Fibroblast of pulmonary artery (primary cell): ENCODE data around the gene DLGAP1.

Source experiments
- DNase-seq: peaks from one replicate; pipeline ENCODE4 v3.0.0-alpha.2; 2010; ENCODE audit warnings: low read depth
- H3K4me3 ChIP-seq: replicated peaks from 2 replicates; pipeline ENCODE4 v1.5.1; 2011; ENCODE audit warnings: low read depth, mild to moderate bottlenecking, control low read depth, low read length, moderate library complexity
- TF ChIP-seq, protein P1 (sequence below): IDR thresholded peaks from 2 replicates; pipeline ENCODE4 v1.5.1; 2011; ENCODE audit warnings: mild to moderate bottlenecking, control low read depth, low read length, inconsistent platforms; ENCODE audit errors: missing control alignments

DLGAP1 gene

GRCh38 chr18:3852321-3852720, 602.8 kb downstream of the DLGAP1 start:
- H3K4me3 ChIP-seq, result no peak overlapping the region
- TF ChIP-seq, protein P1, sequence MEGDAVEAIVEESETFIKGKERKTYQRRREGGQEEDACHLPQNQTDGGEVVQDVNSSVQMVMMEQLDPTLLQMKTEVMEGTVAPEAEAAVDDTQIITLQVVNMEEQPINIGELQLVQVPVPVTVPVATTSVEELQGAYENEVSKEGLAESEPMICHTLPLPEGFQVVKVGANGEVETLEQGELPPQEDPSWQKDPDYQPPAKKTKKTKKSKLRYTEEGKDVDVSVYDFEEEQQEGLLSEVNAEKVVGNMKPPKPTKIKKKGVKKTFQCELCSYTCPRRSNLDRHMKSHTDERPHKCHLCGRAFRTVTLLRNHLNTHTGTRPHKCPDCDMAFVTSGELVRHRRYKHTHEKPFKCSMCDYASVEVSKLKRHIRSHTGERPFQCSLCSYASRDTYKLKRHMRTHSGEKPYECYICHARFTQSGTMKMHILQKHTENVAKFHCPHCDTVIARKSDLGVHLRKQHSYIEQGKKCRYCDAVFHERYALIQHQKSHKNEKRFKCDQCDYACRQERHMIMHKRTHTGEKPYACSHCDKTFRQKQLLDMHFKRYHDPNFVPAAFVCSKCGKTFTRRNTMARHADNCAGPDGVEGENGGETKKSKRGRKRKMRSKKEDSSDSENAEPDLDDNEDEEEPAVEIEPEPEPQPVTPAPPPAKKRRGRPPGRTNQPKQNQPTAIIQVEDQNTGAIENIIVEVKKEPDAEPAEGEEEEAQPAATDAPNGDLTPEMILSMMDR, result no peak
- DNase-seq, result no peak

GRCh38 chr18:3851159-3851558, 603.9 kb downstream of the DLGAP1 start:
- no peak overlapping the region for H3K4me3 ChIP-seq
- TF ChIP-seq, protein P1, result no peak
- no peak for DNase-seq

- TF ChIP-seq, protein P1, result no peak
- H3K4me3 ChIP-seq, result no peak overlapping the region
- DNase-seq, result no peak
These were observed 606.8 kb downstream of the DLGAP1 start for GRCh38 chr18:3848316-3848715.

DNA sequence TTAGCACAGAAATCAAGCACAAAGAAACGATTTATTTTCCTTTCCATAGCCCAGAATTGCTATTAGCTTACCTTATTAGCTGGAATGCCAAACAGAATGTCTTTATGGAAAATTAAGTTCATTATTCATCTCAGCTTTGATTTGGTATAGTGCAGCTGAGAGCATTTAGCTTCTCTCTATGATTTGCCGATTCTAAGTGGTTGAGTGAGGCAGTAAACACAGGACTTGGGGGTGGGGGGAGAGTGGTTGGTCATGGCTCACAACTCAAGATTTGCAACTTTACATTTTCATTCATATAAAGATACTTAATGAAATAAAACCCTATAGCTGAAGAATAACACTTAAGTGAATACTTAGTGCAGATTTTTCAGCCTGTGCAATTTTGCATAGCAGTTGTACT, 609.9 kb downstream of the DLGAP1 start:
- H3K4me3 ChIP-seq, result no peak overlapping the region
- TF ChIP-seq, protein P1, result no peak
- DNase-seq, result no peak

DNA sequence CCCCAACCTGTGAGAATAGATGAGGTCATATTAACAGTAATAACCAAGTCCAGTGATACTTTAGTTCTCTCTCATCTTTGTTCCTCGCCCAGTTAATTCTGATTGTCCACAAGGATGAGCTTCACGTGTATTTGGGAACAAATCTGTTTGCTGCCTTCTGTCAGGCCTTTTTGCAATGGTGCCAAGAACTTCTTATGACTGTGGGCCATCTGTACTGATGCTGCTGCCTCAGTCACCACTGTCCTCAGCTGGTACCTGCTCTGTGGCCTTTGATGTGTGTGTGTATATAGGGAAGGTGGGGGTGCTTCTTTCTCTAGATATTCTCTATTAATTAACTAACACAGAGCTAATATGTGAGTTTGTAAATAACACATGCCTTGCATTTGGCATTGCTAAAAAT, 612.3 kb downstream of the DLGAP1 start:
- DNase-seq, result no peak
- TF ChIP-seq, protein P1, result no peak
- no peak overlapping the region for H3K4me3 ChIP-seq

- DNase-seq, result no peak
- no peak overlapping the region for H3K4me3 ChIP-seq
- TF ChIP-seq, protein P1, result no peak
These were observed 614.3 kb downstream of the DLGAP1 start for GRCh38 chr18:3840766-3841165.

DNA sequence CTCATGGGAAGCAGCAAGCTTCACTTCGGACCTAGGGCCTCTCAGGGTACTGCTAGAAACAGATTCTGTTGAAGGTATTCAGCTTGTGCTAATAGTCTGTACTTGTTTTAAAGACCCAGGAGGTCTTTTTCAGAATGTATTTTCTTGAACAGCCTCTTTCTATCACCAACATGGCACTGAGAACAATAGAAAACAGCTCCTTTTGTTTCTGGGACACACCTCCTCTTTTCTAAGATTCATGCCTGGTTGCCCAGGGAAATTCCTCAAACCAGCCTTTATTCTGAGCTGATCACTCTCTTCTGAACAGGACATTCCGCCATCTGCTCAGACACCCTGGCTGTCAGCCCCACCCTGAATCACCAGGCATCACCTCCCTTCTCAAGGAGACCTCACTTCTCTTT, 615.5 kb downstream of the DLGAP1 start:
- TF ChIP-seq, protein P1, result no peak

More for the DNA sequence above, 615.5 kb downstream of the DLGAP1 start:
- DNase-seq, result no peak
- no peak overlapping the region for H3K4me3 ChIP-seq
